ENCODE results near the gene KLHL33. TPM values are rescaled to one million over a fixed set of nuclear protein-coding genes. Genes with fewer than 3 reads are reported as not detected.

Gene KLHL33
- total and polyA plus RNA-seq, 10 of the 15 experiments (the other 5 are each of a cell fraction or from before 2014, with no cell fraction given), result 0.01 to 0.16 (median 0.04) TPM; not detected in 5

DNA sequence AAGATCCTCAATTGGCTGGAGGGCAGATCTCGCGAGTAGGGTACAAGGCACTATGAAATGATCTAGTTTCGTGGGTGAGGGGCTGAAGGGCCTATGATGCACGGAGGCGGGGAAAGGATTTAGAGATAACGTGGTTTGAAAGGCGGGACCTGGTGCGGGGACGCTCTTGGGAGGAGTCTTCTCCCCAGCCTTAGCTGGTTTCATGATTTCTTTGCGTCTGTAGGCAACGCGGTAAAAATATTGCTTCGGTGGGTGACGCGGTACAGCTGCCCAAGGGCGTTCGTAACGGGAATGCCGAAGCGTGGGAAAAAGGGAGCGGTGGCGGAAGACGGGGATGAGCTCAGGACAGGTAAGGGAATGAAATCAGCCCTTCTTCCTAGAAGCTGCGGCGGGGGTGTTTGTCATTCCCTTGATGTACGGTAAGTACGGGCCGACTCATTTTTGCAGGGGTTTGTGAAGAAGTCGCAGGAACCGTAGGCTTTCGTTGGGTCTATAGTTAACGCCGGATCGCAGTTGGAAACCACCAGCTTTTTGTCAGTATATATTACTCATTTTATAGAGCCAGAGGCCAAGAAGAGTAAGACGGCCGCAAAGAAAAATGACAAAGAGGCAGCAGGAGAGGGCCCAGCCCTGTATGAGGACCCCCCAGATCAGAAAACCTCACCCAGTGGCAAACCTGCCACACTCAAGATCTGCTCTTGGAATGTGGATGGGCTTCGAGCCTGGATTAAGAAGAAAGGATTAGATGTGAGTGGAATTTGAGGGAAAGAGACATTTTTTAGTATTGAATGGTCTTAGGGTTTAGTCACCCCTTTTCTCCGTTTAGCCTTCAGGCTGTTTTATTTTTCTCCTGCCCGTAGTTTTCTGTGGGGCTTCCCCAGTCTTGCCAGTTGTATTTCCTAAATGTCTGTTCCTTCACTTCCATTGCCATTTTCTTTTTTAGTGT lies 19.7 kb upstream of the KLHL33 start (continued):
- TF ChIP-seq, protein P1, sequence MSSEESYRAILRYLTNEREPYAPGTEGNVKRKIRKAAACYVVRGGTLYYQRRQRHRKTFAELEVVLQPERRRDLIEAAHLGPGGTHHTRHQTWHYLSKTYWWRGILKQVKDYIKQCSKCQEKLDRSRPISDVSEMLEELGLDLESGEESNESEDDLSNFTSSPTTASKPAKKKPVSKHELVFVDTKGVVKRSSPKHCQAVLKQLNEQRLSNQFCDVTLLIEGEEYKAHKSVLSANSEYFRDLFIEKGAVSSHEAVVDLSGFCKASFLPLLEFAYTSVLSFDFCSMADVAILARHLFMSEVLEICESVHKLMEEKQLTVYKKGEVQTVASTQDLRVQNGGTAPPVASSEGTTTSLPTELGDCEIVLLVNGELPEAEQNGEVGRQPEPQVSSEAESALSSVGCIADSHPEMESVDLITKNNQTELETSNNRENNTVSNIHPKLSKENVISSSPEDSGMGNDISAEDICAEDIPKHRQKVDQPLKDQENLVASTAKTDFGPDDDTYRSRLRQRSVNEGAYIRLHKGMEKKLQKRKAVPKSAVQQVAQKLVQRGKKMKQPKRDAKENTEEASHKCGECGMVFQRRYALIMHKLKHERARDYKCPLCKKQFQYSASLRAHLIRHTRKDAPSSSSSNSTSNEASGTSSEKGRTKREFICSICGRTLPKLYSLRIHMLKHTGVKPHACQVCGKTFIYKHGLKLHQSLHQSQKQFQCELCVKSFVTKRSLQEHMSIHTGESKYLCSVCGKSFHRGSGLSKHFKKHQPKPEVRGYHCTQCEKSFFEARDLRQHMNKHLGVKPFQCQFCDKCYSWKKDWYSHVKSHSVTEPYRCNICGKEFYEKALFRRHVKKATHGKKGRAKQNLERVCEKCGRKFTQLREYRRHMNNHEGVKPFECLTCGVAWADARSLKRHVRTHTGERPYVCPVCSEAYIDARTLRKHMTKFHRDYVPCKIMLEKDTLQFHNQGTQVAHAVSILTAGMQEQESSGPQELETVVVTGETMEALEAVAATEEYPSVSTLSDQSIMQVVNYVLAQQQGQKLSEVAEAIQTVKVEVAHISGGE (CRISPR knock-in tag; IDR thresholded peaks at IDR 0.05), result no peak
- TF ChIP-seq, protein P2, sequence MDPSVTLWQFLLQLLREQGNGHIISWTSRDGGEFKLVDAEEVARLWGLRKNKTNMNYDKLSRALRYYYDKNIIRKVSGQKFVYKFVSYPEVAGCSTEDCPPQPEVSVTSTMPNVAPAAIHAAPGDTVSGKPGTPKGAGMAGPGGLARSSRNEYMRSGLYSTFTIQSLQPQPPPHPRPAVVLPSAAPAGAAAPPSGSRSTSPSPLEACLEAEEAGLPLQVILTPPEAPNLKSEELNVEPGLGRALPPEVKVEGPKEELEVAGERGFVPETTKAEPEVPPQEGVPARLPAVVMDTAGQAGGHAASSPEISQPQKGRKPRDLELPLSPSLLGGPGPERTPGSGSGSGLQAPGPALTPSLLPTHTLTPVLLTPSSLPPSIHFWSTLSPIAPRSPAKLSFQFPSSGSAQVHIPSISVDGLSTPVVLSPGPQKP (IDR thresholded peaks at IDR 0.05; ENCODE audit: low read depth, low read length), result no peak
- TF ChIP-seq LARP7 (IDR thresholded peaks at IDR 0.05) (no peak), CHD4 (IDR thresholded peaks at IDR 0.05) (no peak), CBX5 (IDR thresholded peaks at IDR 0.05; ENCODE audit: low read depth) (no peak), RUNX3 (IDR thresholded peaks at IDR 0.05; ENCODE audit: low read length) (peak; percentile 33; the same call in 1 of the 2 replicates), POU2F2 (IDR thresholded peaks at IDR 0.05; ENCODE audit: borderline replicate concordance, low read depth, low read length) (no peak), GATAD2B (conservative IDR thresholded peaks at IDR 0.05; ENCODE audit: low read depth) (no peak), ZNF384 (IDR thresholded peaks at IDR 0.05; ENCODE audit: borderline replicate concordance, low read depth, low read length) (no peak), NR2C2 (IDR thresholded peaks at IDR 0.05; ENCODE audit: borderline replicate concordance, control insufficient read depth, insufficient read length, low read depth) (no peak), SMAD5 (IDR thresholded peaks at IDR 0.05; ENCODE audit: low read depth) (peak; percentile 9; the same call in 1 of the 2 replicates), MTA3 (IDR thresholded peaks at IDR 0.05; ENCODE audit: borderline replicate concordance, low read length) (no peak; the same call in 1 of the 2 replicates), TARDBP (IDR thresholded peaks at IDR 0.05; ENCODE audit: borderline replicate concordance) (no peak), NR2F1 (conservative IDR thresholded peaks at IDR 0.05) (no peak), PAX5 (IDR thresholded peaks at IDR 0.05; ENCODE audit: borderline replicate concordance, low read depth, low read length) (no peak), FOXM1 (IDR thresholded peaks at IDR 0.05; ENCODE audit: low read depth, low read length) (peak; percentile 8; the same call in 1 of the 2 replicates), TCF3 (IDR thresholded peaks at IDR 0.05; ENCODE audit: borderline replicate concordance, insufficient read depth, low read depth, low read length) (0 out of 2 replicates have a peak, but pooled peaks have one; percentile 18), SREBF1 (IDR thresholded peaks at IDR 0.05; ENCODE audit: low read length) (no peak)
- TF ChIP-seq, protein P3, sequence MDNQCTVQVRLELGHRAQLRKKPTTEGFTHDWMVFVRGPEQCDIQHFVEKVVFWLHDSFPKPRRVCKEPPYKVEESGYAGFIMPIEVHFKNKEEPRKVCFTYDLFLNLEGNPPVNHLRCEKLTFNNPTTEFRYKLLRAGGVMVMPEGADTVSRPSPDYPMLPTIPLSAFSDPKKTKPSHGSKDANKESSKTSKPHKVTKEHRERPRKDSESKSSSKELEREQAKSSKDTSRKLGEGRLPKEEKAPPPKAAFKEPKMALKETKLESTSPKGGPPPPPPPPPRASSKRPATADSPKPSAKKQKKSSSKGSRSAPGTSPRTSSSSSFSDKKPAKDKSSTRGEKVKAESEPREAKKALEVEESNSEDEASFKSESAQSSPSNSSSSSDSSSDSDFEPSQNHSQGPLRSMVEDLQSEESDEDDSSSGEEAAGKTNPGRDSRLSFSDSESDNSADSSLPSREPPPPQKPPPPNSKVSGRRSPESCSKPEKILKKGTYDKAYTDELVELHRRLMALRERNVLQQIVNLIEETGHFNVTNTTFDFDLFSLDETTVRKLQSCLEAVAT (IDR thresholded peaks at IDR 0.05), result peak; percentile 47; the same call in 1 of the 2 replicates
- TF ChIP-seq, protein P4, sequence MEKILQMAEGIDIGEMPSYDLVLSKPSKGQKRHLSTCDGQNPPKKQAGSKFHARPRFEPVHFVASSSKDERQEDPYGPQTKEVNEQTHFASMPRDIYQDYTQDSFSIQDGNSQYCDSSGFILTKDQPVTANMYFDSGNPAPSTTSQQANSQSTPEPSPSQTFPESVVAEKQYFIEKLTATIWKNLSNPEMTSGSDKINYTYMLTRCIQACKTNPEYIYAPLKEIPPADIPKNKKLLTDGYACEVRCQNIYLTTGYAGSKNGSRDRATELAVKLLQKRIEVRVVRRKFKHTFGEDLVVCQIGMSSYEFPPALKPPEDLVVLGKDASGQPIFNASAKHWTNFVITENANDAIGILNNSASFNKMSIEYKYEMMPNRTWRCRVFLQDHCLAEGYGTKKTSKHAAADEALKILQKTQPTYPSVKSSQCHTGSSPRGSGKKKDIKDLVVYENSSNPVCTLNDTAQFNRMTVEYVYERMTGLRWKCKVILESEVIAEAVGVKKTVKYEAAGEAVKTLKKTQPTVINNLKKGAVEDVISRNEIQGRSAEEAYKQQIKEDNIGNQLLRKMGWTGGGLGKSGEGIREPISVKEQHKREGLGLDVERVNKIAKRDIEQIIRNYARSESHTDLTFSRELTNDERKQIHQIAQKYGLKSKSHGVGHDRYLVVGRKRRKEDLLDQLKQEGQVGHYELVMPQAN (conservative IDR thresholded peaks at IDR 0.05), result peak; percentile 84; the same call in 1 of the 2 replicates
- TF ChIP-seq, protein P5, sequence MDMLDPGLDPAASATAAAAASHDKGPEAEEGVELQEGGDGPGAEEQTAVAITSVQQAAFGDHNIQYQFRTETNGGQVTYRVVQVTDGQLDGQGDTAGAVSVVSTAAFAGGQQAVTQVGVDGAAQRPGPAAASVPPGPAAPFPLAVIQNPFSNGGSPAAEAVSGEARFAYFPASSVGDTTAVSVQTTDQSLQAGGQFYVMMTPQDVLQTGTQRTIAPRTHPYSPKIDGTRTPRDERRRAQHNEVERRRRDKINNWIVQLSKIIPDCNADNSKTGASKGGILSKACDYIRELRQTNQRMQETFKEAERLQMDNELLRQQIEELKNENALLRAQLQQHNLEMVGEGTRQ (IDR thresholded peaks at IDR 0.05; ENCODE audit: borderline replicate concordance, low read depth, low read length), result no peak

Measured in GM12878 (cell line).